ENCODE measurements around the gene H2BK1.

The H2BK1 gene

GRCh38 chr7:151176401-151176800 lies 33.9 kb downstream of the H2BK1 start:
- DNase-seq: no peak

DNA sequence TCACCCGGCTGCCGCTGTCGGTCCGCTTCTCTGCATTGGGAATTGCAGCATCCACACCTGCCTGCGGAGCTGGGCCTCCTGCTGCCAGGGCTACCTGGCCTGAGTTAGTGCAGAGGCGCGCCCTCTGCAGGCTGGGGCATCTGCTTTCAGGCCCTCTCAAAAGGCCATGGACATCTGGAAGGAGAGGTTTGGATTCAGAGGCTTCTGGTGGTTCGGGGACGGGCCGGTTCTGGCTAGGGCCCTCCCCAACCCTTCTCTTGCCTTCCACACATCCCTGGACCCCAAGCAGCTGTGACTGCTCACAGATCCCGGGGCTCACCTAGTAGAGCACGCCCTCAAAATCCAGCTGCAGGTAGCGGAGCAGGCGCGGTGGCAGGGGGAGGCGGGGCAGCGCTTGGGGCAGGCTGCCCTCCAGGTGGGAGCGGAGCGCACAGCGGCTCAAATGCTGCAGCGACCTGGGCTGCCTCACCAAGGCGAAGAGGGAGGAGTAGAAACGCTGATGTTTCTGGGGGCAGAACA lies 34.4 kb downstream of the H2BK1 start:
- no peak for DNase-seq

GRCh38 chr7:151175047-151175792 lies 35.1 kb downstream of the H2BK1 start:
- DNase-seq: no peak

GRCh38 chr7:151174246-151175046 lies 35.8 kb downstream of the H2BK1 start:
- no peak for DNase-seq

GRCh38 chr7:151173386-151174245 lies 36.7 kb downstream of the H2BK1 start:
- DNase-seq: no peak

GRCh38 chr7:151172273-151173141 lies 37.8 kb downstream of the H2BK1 start:
- DNase-seq: peak; percentile 38 to 75

DNA sequence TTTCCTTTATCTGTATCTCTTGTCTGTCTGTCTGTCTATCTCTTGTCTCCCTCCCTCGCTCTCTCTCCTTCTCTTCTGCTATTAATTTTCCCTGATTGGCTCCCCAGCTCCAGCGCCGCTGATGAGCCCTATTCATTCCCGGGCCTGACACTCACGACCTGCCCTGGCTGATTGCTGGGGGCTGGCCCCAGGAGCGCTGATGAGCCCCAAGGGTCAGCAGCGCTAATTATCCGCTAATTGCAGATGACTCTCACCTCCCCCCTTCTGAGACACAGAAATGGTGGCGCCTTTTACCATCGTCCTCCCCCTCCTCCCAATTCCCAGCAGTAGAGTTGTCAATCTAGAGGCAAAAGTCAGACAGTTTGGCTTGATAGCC lies 41.5 kb downstream of the H2BK1 start:
- DNase-seq: no peak

DNA sequence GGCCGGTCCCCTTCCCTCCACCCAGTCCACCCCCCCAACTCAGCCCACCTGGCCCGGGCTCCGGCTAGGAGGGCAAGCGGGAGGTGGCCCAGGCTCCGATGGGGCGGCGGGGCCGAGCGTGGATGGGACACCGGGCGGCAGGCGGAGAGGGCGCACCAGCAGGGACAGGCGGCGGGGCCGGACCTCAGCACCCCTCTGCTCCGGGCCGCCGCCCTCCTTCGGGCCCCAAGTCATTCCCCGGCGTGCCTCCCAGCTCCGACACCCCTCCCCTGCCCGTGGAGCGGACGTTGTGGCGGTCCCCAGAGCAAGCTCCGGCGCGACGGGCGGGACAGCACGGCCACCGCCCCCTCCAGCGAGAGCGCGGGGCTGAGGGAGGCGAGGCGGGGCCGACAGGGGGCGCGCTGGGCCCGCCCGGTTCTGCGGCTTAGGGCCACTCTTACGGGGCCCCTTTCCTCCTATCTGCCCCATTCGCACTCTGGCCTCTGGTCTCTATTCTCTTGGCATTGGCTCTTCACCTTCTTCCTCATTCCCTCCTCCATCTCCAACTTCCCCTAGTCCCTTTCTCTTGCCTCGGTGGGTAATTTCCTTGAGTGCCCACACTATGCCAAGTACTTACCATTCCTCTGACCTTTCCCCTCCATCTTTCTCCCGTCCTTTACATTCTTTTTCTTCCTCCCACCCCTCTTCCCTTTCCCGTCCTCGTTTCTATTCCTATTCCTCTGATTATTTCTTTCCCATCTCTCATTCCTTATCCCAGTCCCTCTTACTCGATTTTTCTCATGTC lies 42.1 kb downstream of the H2BK1 start:
- DNase-seq: no peak

DNA sequence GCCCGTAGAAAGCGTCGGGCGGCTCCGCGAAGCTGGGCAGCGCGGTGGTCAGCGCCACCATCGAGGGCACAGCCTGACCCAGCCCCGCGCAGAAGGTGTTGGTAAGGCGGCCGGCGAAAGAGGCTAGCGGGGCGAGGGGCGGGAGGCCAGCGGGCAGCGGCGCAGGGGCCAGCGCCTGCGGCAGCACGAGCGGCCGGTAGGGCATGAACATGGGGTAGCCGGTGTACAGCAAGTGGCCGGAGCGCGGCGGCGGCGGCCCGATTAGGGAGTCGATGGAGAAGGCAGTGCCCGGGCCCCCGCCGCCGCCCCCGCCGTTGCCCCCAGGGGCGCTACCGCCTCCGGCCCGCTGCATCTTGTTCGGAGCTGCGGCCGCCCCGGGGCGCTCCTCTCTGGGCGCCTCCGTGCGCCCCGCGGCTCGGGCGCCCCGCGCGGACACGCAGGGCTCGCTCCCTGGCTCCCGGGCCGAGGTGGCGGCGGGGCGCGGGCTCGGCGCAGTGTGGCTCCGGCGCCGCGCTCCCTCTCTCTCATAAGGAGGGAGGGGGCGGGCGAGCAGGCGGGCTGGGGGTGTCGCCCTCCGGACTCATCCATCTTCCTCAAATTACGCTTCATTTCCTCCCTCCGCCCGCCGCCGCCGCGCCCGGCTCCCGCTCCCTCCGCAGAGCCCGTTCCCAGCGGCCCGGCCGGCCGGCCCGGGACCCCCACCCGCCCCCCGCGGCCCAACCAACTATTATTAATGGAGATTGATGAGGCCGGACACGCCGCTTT lies 42.9 kb downstream of the H2BK1 start, which contains the start of gene GBX1:
Gene GBX1 (minus strand): TSS at position 498 of the 765 bp plus-strand sequence. CDS start 146 bp downstream, at position 352.
- DNase-seq: no peak

DNA sequence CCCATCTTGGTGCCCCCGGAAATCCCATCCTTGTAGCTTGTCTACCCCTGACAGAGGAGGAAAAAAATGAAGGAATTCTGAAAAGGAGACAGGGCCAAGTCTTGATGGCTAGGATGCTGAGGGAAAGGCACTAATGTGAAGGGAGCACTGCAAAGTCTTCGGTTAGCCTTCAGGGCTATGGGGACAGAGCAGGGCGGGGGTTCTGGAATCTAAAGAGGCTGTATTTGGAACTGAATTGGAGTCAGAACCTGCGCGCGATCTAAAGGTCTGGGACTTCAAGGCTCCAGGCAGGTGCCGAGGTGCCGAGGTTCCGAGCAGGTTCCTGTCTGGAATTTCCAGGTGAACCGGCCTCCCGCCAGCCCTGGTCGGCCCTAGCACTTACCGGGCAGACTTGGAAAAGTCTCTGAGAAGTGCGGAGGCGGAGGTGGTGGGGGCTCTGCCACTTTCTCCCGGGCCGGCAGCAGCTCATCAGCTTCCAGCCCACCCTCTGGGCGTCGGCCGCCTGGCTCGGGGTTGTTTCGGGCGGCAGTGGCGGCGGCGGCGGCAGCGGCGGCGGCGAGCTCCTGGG lies 43.6 kb downstream of the H2BK1 start:
- DNase-seq: no peak

GRCh38 chr7:151161757-151162156 lies 48.5 kb downstream of the H2BK1 start:
- no peak for DNase-seq

Measured in NCI-H187 (cell line).